Pancreas (tissue), 10 donors: ENCODE results near the gene TBC1D2. TPM values are rescaled to one million over a fixed set of nuclear protein-coding genes. Genes with fewer than 3 reads are reported as not detected.

ENCODE experiments used
- ATAC-seq, 4 donors: fragments of 200-7000 bp; cut with Tn5 transposase; one replicate each; pipeline versions ENCODE4 v1.8.0 to v1.9.1; 2020; ENCODE audit warnings: mild to moderate bottlenecking in 4 of 4, moderate library complexity in 4 of 4
- DNase-seq, 6 donors: peaks; one replicate each; pipeline ENCODE4 v3.0.0-alpha.2; 2020
- FAIRE-seq: peaks from 2 replicates; lab custom pipeline; 2012; peaks lifted over from hg19 to GRCh38; lab: Jason Lieb, UNC
- H3K27ac ChIP-seq, 4 donors: fragments of 200-600 bp; sonication (generic); 1 replicate in 3 of 4; 2 replicates in 1 of 4; pipeline versions ENCODE4 v1.5.0 to v1.8.0; 2020
- H3K27me3 ChIP-seq, 4 donors: fragments of 200-600 bp; one replicate each; pipeline ENCODE4 v1.8.0; 2021
- H3K36me3 ChIP-seq, 3 donors: fragments of 200-600 bp; sonication (generic) in 1 of 3; one replicate each; pipeline versions ENCODE4 v1.5.0 to v1.8.0; 2020 to 2021
- H3K4me1 ChIP-seq, 3 donors: fragments of 200-600 bp; one replicate each; pipeline ENCODE4 v1.8.0; 2021
- H3K4me3 ChIP-seq, 4 donors: fragments of 200-600 bp; sonication (generic) in 2 of 4; one replicate each; pipeline versions ENCODE4 v1.5.0 to v1.8.0; 2020 to 2021
- H3K9me3 ChIP-seq, 4 donors: fragments of 200-600 bp; one replicate each; pipeline ENCODE4 v1.8.0; 2021
- WGBS, 2 donors: extraction: QIAGEN DNeasy Blood & Tissue Kit; methylation state at CpG; one replicate each; pipeline ENCODE4 v1.1.7; 2013; 5-methylcytosine and 5-hydroxymethylcytosine counted together
- intact Hi-C, 3 donors: fragments of 100-400 bp; cut with DNase I; formaldehyde crosslinking; loops; one replicate each; pipeline versions ENCODE4 v1.11.1 to v1.14.2; 2022
- polyA plus RNA-seq, 2 donors: library from polyadenylated mRNA; stranded (reverse); fragments of 200-250 nt; gene quantifications; one replicate each; pipeline ENCODE4 v1.2.3, GENCODE V29; 2013
- total RNA-seq, 6 donors: library from RNA; stranded (reverse); fragmentation: NEBNext Ultra II Directional in 4 of 6; extraction: Animal tissue kit (Norgen Biotek cat#: 25700) in 4 of 6; gene quantifications; one replicate each; pipeline versions ENCODE4 v1.2.1 to v1.2.4, GENCODE V29; 2021 to 2023
- TF ChIP-seq, protein P1 (sequence below), 4 donors: fragments of 200-600 bp; sonication (generic) in 3 of 4; IDR thresholded peaks; one replicate each; pipeline versions ENCODE4 v1.5.0 to v1.8.0; 2021; ENCODE audit warnings: antibody characterized with exemption in 4 of 4
- donor health status: healthy with polysubstance abuse.
- donor health status: DM: no; HTN: no; CAD: no; lungs with moderate emphysema.
- donor health status: DM: no; HTN: no; CAD: no.
- donor health status: control.
- donor health status: control.
- donor health status: Bipolar disorder and iron deficiency.
- donor health status: DM: yes; HTN: yes; CAD: no.
- donor health status: DM: no; HTN: no; CAD: no.
- donor health status: DM: no; HTN: no; CAD: no.
- donor health status: DM: yes; HTN: yes; CAD: no.

Gene TBC1D2
- total and polyA plus RNA-seq, 8 donors, result 1.9 to 5.2 (median 2.4) TPM

DNA sequence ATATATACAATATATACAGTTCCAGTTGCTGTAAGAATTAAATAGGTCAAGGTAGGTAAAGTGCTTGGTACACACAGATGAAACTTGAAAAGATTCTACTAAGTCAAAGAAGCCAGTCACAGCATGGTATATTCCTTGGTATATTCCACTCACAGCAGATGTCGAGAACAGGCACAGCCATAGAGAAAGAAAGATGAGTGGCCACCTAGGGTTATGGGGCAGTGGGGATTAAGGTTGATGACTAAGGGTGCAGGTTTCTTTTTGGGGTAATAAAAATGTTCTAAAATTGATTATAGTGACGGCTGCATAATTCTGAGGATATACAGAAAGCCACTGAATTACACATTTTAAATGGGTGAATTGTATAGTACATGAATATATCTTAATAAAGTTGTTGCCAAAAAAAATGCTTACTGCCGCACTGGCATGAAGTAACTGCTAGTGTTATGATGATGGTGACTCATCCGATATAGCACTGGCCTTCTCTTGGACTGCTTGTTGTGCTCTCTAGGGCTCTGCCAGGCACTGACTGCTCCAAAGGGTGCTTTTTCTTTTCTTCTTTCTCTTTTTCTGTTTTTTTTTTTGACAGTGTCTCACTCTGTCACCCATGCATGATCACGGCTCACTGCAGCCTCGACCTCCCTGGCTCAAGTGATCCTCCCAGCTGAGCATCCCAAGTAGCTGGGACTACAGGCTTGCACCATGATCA lies 23.5 kb downstream of the TBC1D2 start:
- FAIRE-seq, result no peak
- 88 to 94% methylated on average over 6 of the region's 6 CpGs for WGBS, 2 donors

GRCh38 chr9:98230789-98231188 lies 24.7 kb downstream of the TBC1D2 start:
- no peaks in the 10 kb centered on the region for H3K36me3 ChIP-seq
- FAIRE-seq (no peak), ATAC-seq (no peak), DNase-seq (no peak)
- H3K4me1 ChIP-seq, result no peaks in the 10 kb centered on the region
- intact Hi-C loops, result no loop called here
- H3K27ac ChIP-seq, result no peak overlapping the region
- TF ChIP-seq, protein P1, sequence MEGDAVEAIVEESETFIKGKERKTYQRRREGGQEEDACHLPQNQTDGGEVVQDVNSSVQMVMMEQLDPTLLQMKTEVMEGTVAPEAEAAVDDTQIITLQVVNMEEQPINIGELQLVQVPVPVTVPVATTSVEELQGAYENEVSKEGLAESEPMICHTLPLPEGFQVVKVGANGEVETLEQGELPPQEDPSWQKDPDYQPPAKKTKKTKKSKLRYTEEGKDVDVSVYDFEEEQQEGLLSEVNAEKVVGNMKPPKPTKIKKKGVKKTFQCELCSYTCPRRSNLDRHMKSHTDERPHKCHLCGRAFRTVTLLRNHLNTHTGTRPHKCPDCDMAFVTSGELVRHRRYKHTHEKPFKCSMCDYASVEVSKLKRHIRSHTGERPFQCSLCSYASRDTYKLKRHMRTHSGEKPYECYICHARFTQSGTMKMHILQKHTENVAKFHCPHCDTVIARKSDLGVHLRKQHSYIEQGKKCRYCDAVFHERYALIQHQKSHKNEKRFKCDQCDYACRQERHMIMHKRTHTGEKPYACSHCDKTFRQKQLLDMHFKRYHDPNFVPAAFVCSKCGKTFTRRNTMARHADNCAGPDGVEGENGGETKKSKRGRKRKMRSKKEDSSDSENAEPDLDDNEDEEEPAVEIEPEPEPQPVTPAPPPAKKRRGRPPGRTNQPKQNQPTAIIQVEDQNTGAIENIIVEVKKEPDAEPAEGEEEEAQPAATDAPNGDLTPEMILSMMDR (IDR thresholded peaks at IDR 0.05), result no peak
- 91 to 96% methylated on average over 6 of the region's 6 CpGs for WGBS, 2 donors
- no peak overlapping the region for H3K4me3 ChIP-seq
- H3K27me3 ChIP-seq, result no peaks in the 10 kb centered on the region
- no peaks in the 10 kb centered on the region for H3K9me3 ChIP-seq

More for the DNA sequence above, 23.5 kb downstream of the TBC1D2 start:
- Histone ChIP-seq H3K27me3 (no peaks in the 10 kb centered on the region), H3K36me3 (no peaks in the 10 kb centered on the region), H3K4me3 (no peak overlapping the region), H3K9me3 (no peaks in the 10 kb centered on the region), H3K27ac (no peak overlapping the region), H3K4me1 (no peaks in the 10 kb centered on the region)
- peak in 1 of 4 donors; percentile 49 for ATAC-seq
- TF ChIP-seq, protein P1 (IDR thresholded peaks at IDR 0.05), result no peak
- intact Hi-C loops, result no loop called here
- no peak for DNase-seq

GRCh38 chr9:98230304-98230703 lies 25.1 kb downstream of the TBC1D2 start:
- WGBS, 2 donors, result 92 to 93% methylated on average over 6 of the region's 6 CpGs
- H3K4me1 ChIP-seq, result no peaks in the 10 kb centered on the region
- no peak for DNase-seq
- no peaks in the 10 kb centered on the region for H3K9me3 ChIP-seq
- ATAC-seq, result no peak
- H3K36me3 ChIP-seq, result no peaks in the 10 kb centered on the region
- TF ChIP-seq, protein P1 (IDR thresholded peaks at IDR 0.05), result no peak
- no peaks in the 10 kb centered on the region for H3K27me3 ChIP-seq
- no peak overlapping the region for H3K4me3 ChIP-seq
- intact Hi-C loops, result no loop called here
- no peak overlapping the region for H3K27ac ChIP-seq
- no peak for FAIRE-seq

GRCh38 chr9:98229620-98230019 lies 25.8 kb downstream of the TBC1D2 start:
- Histone ChIP-seq H3K4me1 (no peaks in the 10 kb centered on the region), H3K4me3 (no peak overlapping the region), H3K27me3 (no peaks in the 10 kb centered on the region), H3K9me3 (no peaks in the 10 kb centered on the region), H3K27ac (no peak overlapping the region), H3K36me3 (no peaks in the 10 kb centered on the region)
- DNase-seq, result no peak
- TF ChIP-seq, protein P1 (IDR thresholded peaks at IDR 0.05), result no peak
- intact Hi-C loops, result no loop called here
- no peak for FAIRE-seq
- WGBS, 2 donors, result 88 to 94% methylated on average over 3 of the region's 3 CpGs
- no peak for ATAC-seq

- no peak overlapping the region for H3K27ac ChIP-seq
- ATAC-seq (no peak), DNase-seq (no peak), FAIRE-seq (no peak)
- no peaks in the 10 kb centered on the region for H3K36me3 ChIP-seq
- TF ChIP-seq, protein P1 (IDR thresholded peaks at IDR 0.05), result no peak
- no peaks in the 10 kb centered on the region for H3K27me3 ChIP-seq
- no peak overlapping the region for H3K4me3 ChIP-seq
- H3K9me3 ChIP-seq, result no peaks in the 10 kb centered on the region
- intact Hi-C loops, result no loop called here
- H3K4me1 ChIP-seq, result no peaks in the 10 kb centered on the region
- 81 to 84% methylated on average over 4 of the region's 4 CpGs for WGBS, 2 donors
Observed at GRCh38 chr9:98229090-98229395, 26.4 kb downstream of the TBC1D2 start.
